GM12878 (cell line): ENCODE measurements around the gene AGAP1. TPM values are rescaled to one million over a fixed set of nuclear protein-coding genes. Genes with fewer than 3 reads are reported as not detected.

Experiments used
- ATAC-seq: fragments of 200-7000 bp; cut with Tn5 transposase; 3 replicates; pipeline ENCODE4 v1.9.1; 2020; ENCODE audit warnings: mild to moderate bottlenecking, moderate library complexity
- BruUV-seq: library from RNA; stranded (reverse); fragments of 400-500 nt; replicated peaks from 2 replicates; lab custom pipeline; 2021; lab: Mats Ljungman, UMichigan
- CTCF ChIA-PET: fragments of 300-600 bp; sonication (Branson Sonifier 250); formaldehyde crosslinking; extraction: SDS; loops from one replicate; lab custom pipeline; 2021; ENCODE audit warnings: inconsistent platforms; lab: Yijun Ruan, JAX
- POLR2A ChIA-PET: fragments of 350-600 bp; formaldehyde crosslinking; extraction: SDS; loops from one replicate; lab custom pipeline; 2021; ENCODE audit warnings: inconsistent platforms; lab: Charles Lee
- RAD21 ChIA-PET: fragments of 300-600 bp; sonication (Branson Sonifier 250); formaldehyde crosslinking; loops from one replicate; lab custom pipeline; 2023; ENCODE audit warnings: antibody characterized with exemption; ENCODE audit not compliant: unreplicated experiment; lab: Charles Lee
- SMC1A ChIA-PET: fragments of 300-600 bp; sonication (Branson Sonifier 250); formaldehyde crosslinking; loops from one replicate; lab custom pipeline; 2023; ENCODE audit not compliant: unreplicated experiment, uncharacterized antibody; lab: Charles Lee
- DNase-seq: peaks from one replicate; pipeline ENCODE4 v3.0.0-alpha.2; 2011; ENCODE audit warnings: low read depth, low spot score
- FAIRE-seq: peaks from 3 replicates; lab custom pipeline; 2011; peaks lifted over from hg19 to GRCh38; lab: Jason Lieb, UNC
- H2AFZ ChIP-seq: 2 replicates; pipeline ENCODE4 v1.6.0; 2011; ENCODE audit warnings: low read depth, low read length, control low read depth; ENCODE audit not compliant: control insufficient read depth
- H3K27ac ChIP-seq: 2 replicates; pipeline ENCODE4 v1.5.1; 2011; ENCODE audit warnings: control low read depth; ENCODE audit not compliant: control insufficient read depth, insufficient read depth
- H3K27me3 ChIP-seq, 2 experiments: replicated peaks in 1 of 2; 2 replicates each; pipeline versions ENCODE4 v1.6.0 to v1.6.1; 2011; ENCODE audit warnings: low read length in 1 of 2; ENCODE audit not compliant: control insufficient read depth in 2 of 2, insufficient read depth in 2 of 2
- H3K36me3 ChIP-seq, 2 experiments: 2 replicates each; pipeline ENCODE4 v1.5.1; 2011; ENCODE audit warnings: low read length in 1 of 2; ENCODE audit not compliant: control insufficient read depth in 2 of 2, insufficient read depth in 2 of 2
- H3K4me1 ChIP-seq: 2 replicates; pipeline ENCODE4 v1.6.1; 2011; ENCODE audit warnings: mild to moderate bottlenecking, low read length, moderate library complexity, mixed read lengths; ENCODE audit not compliant: control insufficient read depth, insufficient read depth
- H3K4me2 ChIP-seq: 2 replicates; pipeline ENCODE4 v1.6.0; 2011; ENCODE audit warnings: control low read depth; ENCODE audit not compliant: control insufficient read depth, insufficient read depth
- H3K4me3 ChIP-seq: fragments of 200-600 bp; sonication (generic); 2 replicates; pipeline ENCODE4 v1.5.1; 2016
- H3K79me2 ChIP-seq: 2 replicates; pipeline ENCODE4 v1.6.0; 2011; ENCODE audit warnings: low read length; ENCODE audit not compliant: control insufficient read depth, insufficient read depth
- H3K9ac ChIP-seq: 2 replicates; pipeline ENCODE4 v1.8.0; 2011; ENCODE audit warnings: low read length, control low read depth, mixed read lengths; ENCODE audit not compliant: control insufficient read depth, insufficient read depth
- H3K9me3 ChIP-seq: replicated peaks from 3 replicates; pipeline ENCODE4 v1.5.1; 2011; ENCODE audit warnings: mild to moderate bottlenecking, low read length; ENCODE audit not compliant: control insufficient read depth, insufficient read depth
- H4K20me1 ChIP-seq: 2 replicates; pipeline ENCODE4 v1.6.0; 2011; ENCODE audit not compliant: control insufficient read depth, insufficient read depth
- BCL11A ChIP-seq: IDR thresholded peaks from 2 replicates; pipeline ENCODE4 v1.6.1; 2011; ENCODE audit warnings: low read depth, low read length
- ETV6 ChIP-seq, 2 experiments: fragments of 450-650 bp in 1 of 2; IDR thresholded peaks in 1 of 2; conservative IDR thresholded peaks in 1 of 2; 2 replicates each; pipeline ENCODE4 v1.6.1; 2014; ENCODE audit warnings: antibody characterized with exemption in 1 of 2, borderline replicate concordance in 1 of 2, low read depth in 1 of 2, mild to moderate bottlenecking in 1 of 2, moderate library complexity in 1 of 2
- KLF5 ChIP-seq: fragments of 450-650 bp; IDR thresholded peaks from 2 replicates; pipeline ENCODE4 v1.6.1; 2014; ENCODE audit warnings: mild to moderate bottlenecking; ENCODE audit not compliant: partially characterized antibody
- MEF2A ChIP-seq: IDR thresholded peaks from 2 replicates; pipeline ENCODE4 v1.6.1; 2011; ENCODE audit warnings: low read depth, mild to moderate bottlenecking, low read length, moderate library complexity; ENCODE audit not compliant: insufficient read depth
- NBN ChIP-seq: fragments of 450-650 bp; IDR thresholded peaks from 2 replicates; pipeline ENCODE4 v1.6.1; 2016
- NR2C2 ChIP-seq: IDR thresholded peaks from 2 replicates; pipeline ENCODE4 v1.6.1; 2011; ENCODE audit warnings: borderline replicate concordance, low read depth; ENCODE audit not compliant: control insufficient read depth, insufficient read length
- WGBS: methylation state at CpG from one replicate; pipeline ENCODE4 v1.1.6; 2016; ENCODE audit warnings: low lambda C conversion rate; ENCODE audit not compliant: insufficient replicate concordance, insufficient coverage; ENCODE audit errors: missing lambda C conversion rate; 5-methylcytosine and 5-hydroxymethylcytosine counted together
- in situ Hi-C: fragments of 300-500 bp; cut with MboI; formaldehyde crosslinking; loops from 9 replicates; pipeline ENCODE4 v1.14.3; 2018; ENCODE audit warnings: mixed read lengths
- intact Hi-C: fragments of 100-400 bp; cut with micrococcal nuclease; formaldehyde crosslinking; loops from one replicate; pipeline ENCODE4 v1.14.2; 2022; ENCODE audit not compliant: unreplicated experiment
- polyA plus RNA-seq, 11 experiments: library from polyadenylated mRNA; depleted of rRNA in 4 of 11; unstranded in 6 of 11; stranded (reverse) in 5 of 11; fragments of >200 nt; fragmentation: Nextera tagmentation in 4 of 11; fragmentation: Illumina TruSeq in 1 of 11; extraction: Ambion mirVana in 4 of 11; extraction: Trizol in 1 of 11; gene quantifications; 1 replicate in 1 of 11; 2 replicates in 10 of 11; pipeline versions ENCODE4 v1.2.1 to v1.2.3, GENCODE V29; 2011 to 2016; ENCODE audit warnings: inconsistent platforms in 2 of 11, missing spikeins in 2 of 11, low read depth in 1 of 11
- total RNA-seq, 4 experiments: library from RNA; depleted of rRNA in 3 of 4; stranded (reverse); fragments of >200 nt in 3 of 4; fragmentation: Illumina TruSeq in 1 of 4; extraction: Trizol in 1 of 4; gene quantifications; 2 replicates each; pipeline versions ENCODE4 v1.2.1 to v1.2.3, GENCODE V29; 2013 to 2021
- TF ChIP-seq, protein P1 (sequence below): fragments of 450-650 bp; IDR thresholded peaks from 2 replicates; pipeline ENCODE4 v1.6.1; 2018; ENCODE audit warnings: mild to moderate bottlenecking, low read depth, moderate library complexity; ENCODE audit not compliant: partially characterized antibody
- TF ChIP-seq, protein P2 (sequence below): fragments of 450-650 bp; IDR thresholded peaks from 2 replicates; pipeline ENCODE4 v1.6.1; 2017; ENCODE audit warnings: mild to moderate bottlenecking, moderate library complexity

Gene AGAP1
- total and polyA plus RNA-seq, 10 of the 15 experiments (the other 5 are each of a cell fraction or from before 2014, with no cell fraction given): 0.05 to 0.15 (median 0.06) TPM; not detected in 7

DNA sequence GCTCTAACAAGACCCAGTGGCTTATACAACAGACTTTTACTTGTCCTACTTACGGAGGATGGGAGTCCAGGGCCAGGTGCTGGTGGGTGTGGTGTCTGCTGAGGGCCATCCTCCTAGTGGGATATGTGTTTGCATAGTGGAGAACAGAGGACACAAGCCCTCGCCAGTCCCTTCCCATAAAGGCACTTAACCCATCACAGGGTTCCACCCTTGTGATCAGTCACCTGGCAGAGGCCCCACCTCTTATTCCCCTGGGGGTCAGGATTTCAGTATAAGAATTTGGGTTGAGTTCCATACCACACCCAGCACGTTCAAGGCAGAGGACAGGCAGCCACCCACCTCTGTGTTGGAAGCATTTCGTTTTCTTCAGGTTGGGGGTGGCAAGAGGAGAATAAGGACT, 259.0 kb downstream of the AGAP1 start:
- Histone ChIP-seq H3K27me3 (peaks cover 0 to 2% of the 10 kb centered on the region in 2 experiments; a peak in 2 of 4 replicates), H2AFZ (no peak overlapping the region), H3K4me1 (no peaks in the 10 kb centered on the region), H3K27ac (no peak overlapping the region), H3K79me2 (no peaks in the 10 kb centered on the region), H3K9ac (no peak overlapping the region), H3K4me3 (no peak overlapping the region), H3K9me3 (no peaks in the 10 kb centered on the region), H3K4me2 (no peak overlapping the region), H4K20me1 (no peaks in the 10 kb centered on the region), H3K36me3 (no peaks in the 10 kb centered on the region)
- in situ Hi-C loops: no loop called here
- 4% methylated on average over 4 of the region's 4 CpGs for WGBS
- TF ChIP-seq BCL11A: no peak
- ATAC-seq (no peak), FAIRE-seq (no peak), DNase-seq (no peak)
- intact Hi-C loops: no loop called here
- CTCF ChIA-PET: interaction anchor here (1.0 kb wide), 1 partner anchor 13 kb away, joined by 3 read pairs; no protein-coding TSS in a partner anchor
- POLR2A ChIA-PET: no interaction called here
- no TSS peak for BruUV-seq
- RAD21 ChIA-PET: no interaction called here
- SMC1A ChIA-PET: no interaction called here

GRCh38 chr2:235754357-235755207, 260.7 kb downstream of the AGAP1 start:
- no peaks in the 10 kb centered on the region for H3K36me3 ChIP-seq
- in situ Hi-C loops: no loop called here
- H4K20me1 ChIP-seq: no peaks in the 10 kb centered on the region; the same call in 1 of the 2 replicates
- H3K27ac ChIP-seq: no peak overlapping the region
- peaks cover 0 to 2% of the 10 kb centered on the region in 2 experiments; a peak in 2 of 4 replicates for H3K27me3 ChIP-seq
- ChIA-PET POLR2A (no interaction called here), SMC1A (interaction anchor here (0.7 kb wide), 1 partner anchor 16 kb away, joined by 3 read pairs; no protein-coding TSS in a partner anchor), CTCF (interaction anchor here (3.4 kb wide), 1 partner anchor 11 kb away, joined by 14 read pairs; no protein-coding TSS in a partner anchor), RAD21 (no interaction called here)
- no peak overlapping the region for H3K4me2 ChIP-seq
- FAIRE-seq (no peak), ATAC-seq (no peak), DNase-seq (no peak)
- BruUV-seq: no TSS peak
- no peak overlapping the region for H2AFZ ChIP-seq
- H3K9ac ChIP-seq: no peak overlapping the region
- intact Hi-C loops: no loop called here
- H3K4me1 ChIP-seq: no peaks in the 10 kb centered on the region
- WGBS: 28% methylated on average over 17 of the region's 21 CpGs
- no peaks in the 10 kb centered on the region for H3K79me2 ChIP-seq
- no peak overlapping the region for H3K4me3 ChIP-seq
- H3K9me3 ChIP-seq: no peaks in the 10 kb centered on the region
- TF ChIP-seq KLF5 (no peak), NR2C2 (no peak), MEF2A (no peak), ETV6 (conservative IDR thresholded peaks at IDR 0.05 in 1 of 2, IDR thresholded peaks at IDR 0.05 in 1 of 2; ENCODE audit: borderline replicate concordance in 1 of 2, low read depth in 1 of 2) (no peak), NBN (no peak)
- TF ChIP-seq, protein P1, sequence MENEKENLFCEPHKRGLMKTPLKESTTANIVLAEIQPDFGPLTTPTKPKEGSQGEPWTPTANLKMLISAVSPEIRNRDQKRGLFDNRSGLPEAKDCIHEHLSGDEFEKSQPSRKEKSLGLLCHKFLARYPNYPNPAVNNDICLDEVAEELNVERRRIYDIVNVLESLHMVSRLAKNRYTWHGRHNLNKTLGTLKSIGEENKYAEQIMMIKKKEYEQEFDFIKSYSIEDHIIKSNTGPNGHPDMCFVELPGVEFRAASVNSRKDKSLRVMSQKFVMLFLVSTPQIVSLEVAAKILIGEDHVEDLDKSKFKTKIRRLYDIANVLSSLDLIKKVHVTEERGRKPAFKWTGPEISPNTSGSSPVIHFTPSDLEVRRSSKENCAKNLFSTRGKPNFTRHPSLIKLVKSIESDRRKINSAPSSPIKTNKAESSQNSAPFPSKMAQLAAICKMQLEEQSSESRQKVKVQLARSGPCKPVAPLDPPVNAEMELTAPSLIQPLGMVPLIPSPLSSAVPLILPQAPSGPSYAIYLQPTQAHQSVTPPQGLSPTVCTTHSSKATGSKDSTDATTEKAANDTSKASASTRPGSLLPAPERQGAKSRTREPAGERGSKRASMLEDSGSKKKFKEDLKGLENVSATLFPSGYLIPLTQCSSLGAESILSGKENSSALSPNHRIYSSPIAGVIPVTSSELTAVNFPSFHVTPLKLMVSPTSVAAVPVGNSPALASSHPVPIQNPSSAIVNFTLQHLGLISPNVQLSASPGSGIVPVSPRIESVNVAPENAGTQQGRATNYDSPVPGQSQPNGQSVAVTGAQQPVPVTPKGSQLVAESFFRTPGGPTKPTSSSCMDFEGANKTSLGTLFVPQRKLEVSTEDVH: no peak
- TF ChIP-seq, protein P2, sequence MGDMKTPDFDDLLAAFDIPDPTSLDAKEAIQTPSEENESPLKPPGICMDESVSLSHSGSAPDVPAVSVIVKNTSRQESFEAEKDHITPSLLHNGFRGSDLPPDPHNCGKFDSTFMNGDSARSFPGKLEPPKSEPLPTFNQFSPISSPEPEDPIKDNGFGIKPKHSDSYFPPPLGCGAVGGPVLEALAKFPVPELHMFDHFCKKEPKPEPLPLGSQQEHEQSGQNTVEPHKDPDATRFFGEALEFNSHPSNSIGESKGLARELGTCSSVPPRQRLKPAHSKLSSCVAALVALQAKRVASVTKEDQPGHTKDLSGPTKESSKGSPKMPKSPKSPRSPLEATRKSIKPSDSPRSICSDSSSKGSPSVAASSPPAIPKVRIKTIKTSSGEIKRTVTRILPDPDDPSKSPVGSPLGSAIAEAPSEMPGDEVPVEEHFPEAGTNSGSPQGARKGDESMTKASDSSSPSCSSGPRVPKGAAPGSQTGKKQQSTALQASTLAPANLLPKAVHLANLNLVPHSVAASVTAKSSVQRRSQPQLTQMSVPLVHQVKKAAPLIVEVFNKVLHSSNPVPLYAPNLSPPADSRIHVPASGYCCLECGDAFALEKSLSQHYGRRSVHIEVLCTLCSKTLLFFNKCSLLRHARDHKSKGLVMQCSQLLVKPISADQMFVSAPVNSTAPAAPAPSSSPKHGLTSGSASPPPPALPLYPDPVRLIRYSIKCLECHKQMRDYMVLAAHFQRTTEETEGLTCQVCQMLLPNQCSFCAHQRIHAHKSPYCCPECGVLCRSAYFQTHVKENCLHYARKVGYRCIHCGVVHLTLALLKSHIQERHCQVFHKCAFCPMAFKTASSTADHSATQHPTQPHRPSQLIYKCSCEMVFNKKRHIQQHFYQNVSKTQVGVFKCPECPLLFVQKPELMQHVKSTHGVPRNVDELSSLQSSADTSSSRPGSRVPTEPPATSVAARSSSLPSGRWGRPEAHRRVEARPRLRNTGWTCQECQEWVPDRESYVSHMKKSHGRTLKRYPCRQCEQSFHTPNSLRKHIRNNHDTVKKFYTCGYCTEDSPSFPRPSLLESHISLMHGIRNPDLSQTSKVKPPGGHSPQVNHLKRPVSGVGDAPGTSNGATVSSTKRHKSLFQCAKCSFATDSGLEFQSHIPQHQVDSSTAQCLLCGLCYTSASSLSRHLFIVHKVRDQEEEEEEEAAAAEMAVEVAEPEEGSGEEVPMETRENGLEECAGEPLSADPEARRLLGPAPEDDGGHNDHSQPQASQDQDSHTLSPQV: no peak
